ENCODE results near the gene NKIRAS2.

NKIRAS2 gene

GRCh38 chr17:41977991-41978390, 41.9 kb upstream of the NKIRAS2 start:
- Histone ChIP-seq H3K4me1 (ENCODE audit: control insufficient read depth, insufficient read depth, low read length) (no peaks in the 10 kb centered on the region), H3K9me3 (ENCODE audit: control insufficient read depth, insufficient read depth, low read depth, low read length) (no peaks in the 10 kb centered on the region), H3K4me3 (ENCODE audit: low read depth, low read length) (no peak overlapping the region), H3K36me3 (ENCODE audit: control insufficient read depth, insufficient read depth, low read length) (peaks cover 95% of the 10 kb centered on the region), H3K27me3 (ENCODE audit: control insufficient read depth, insufficient read depth, low read length) (no peaks in the 10 kb centered on the region), H3K9ac (ENCODE audit: low read length) (no peak overlapping the region), H3K27ac (ENCODE audit: low read depth, low read length) (no peak overlapping the region)

- H3K36me3 ChIP-seq (ENCODE audit: control insufficient read depth, insufficient read depth, low read length) = peaks cover 91% of the 10 kb centered on the region
- no peaks in the 10 kb centered on the region for H3K9me3 ChIP-seq (ENCODE audit: control insufficient read depth, insufficient read depth, low read depth, low read length)
- no peak overlapping the region for H3K9ac ChIP-seq (ENCODE audit: low read length)
- no peak overlapping the region for H3K4me3 ChIP-seq (ENCODE audit: low read depth, low read length)
- no peaks in the 10 kb centered on the region for H3K27me3 ChIP-seq (ENCODE audit: control insufficient read depth, insufficient read depth, low read length)
- no peak overlapping the region for H3K27ac ChIP-seq (ENCODE audit: low read depth, low read length)
- H3K4me1 ChIP-seq (ENCODE audit: control insufficient read depth, insufficient read depth, low read length) = no peaks in the 10 kb centered on the region
Observed at GRCh38 chr17:41982026-41982760, 37.7 kb upstream of the NKIRAS2 start.

- no peak overlapping the region for H3K4me3 ChIP-seq (ENCODE audit: low read depth, low read length)
- H3K27me3 ChIP-seq (ENCODE audit: control insufficient read depth, insufficient read depth, low read length) = no peaks in the 10 kb centered on the region
- no peak overlapping the region for H3K9ac ChIP-seq (ENCODE audit: low read length)
- H3K9me3 ChIP-seq (ENCODE audit: control insufficient read depth, insufficient read depth, low read depth, low read length) = no peaks in the 10 kb centered on the region
- H3K27ac ChIP-seq (ENCODE audit: low read depth, low read length) = no peak overlapping the region
- H3K36me3 ChIP-seq (ENCODE audit: control insufficient read depth, insufficient read depth, low read length) = peaks cover 94% of the 10 kb centered on the region
- no peaks in the 10 kb centered on the region for H3K4me1 ChIP-seq (ENCODE audit: control insufficient read depth, insufficient read depth, low read length)
Observed at GRCh38 chr17:41984454-41984853, 35.4 kb upstream of the NKIRAS2 start.

- no peaks in the 10 kb centered on the region for H3K9me3 ChIP-seq (ENCODE audit: control insufficient read depth, insufficient read depth, low read depth, low read length)
- H3K9ac ChIP-seq (ENCODE audit: low read length) = no peak overlapping the region
- H3K36me3 ChIP-seq (ENCODE audit: control insufficient read depth, insufficient read depth, low read length) = peaks cover 96% of the 10 kb centered on the region
Observed at GRCh38 chr17:41985919-41986318, 34.0 kb upstream of the NKIRAS2 start.

GRCh38 chr17:41986634-41987033, 33.3 kb upstream of the NKIRAS2 start:
- peaks cover 96% of the 10 kb centered on the region for H3K36me3 ChIP-seq (ENCODE audit: control insufficient read depth, insufficient read depth, low read length)
- no peaks in the 10 kb centered on the region for H3K4me1 ChIP-seq (ENCODE audit: control insufficient read depth, insufficient read depth, low read length)
- no peak overlapping the region for H3K9ac ChIP-seq (ENCODE audit: low read length)
- no peaks in the 10 kb centered on the region for H3K27me3 ChIP-seq (ENCODE audit: control insufficient read depth, insufficient read depth, low read length)
- no peak overlapping the region for H3K27ac ChIP-seq (ENCODE audit: low read depth, low read length)
- H3K9me3 ChIP-seq (ENCODE audit: control insufficient read depth, insufficient read depth, low read depth, low read length) = no peaks in the 10 kb centered on the region
- H3K4me3 ChIP-seq (ENCODE audit: low read depth, low read length) = no peak overlapping the region

More at GRCh38 chr17:41985919-41986318, 34.0 kb upstream of the NKIRAS2 start:
- H3K27me3 ChIP-seq (ENCODE audit: control insufficient read depth, insufficient read depth, low read length) = no peaks in the 10 kb centered on the region
- H3K4me1 ChIP-seq (ENCODE audit: control insufficient read depth, insufficient read depth, low read length) = no peaks in the 10 kb centered on the region
- no peak overlapping the region for H3K27ac ChIP-seq (ENCODE audit: low read depth, low read length)
- no peak overlapping the region for H3K4me3 ChIP-seq (ENCODE audit: low read depth, low read length)

- Histone ChIP-seq H3K9me3 (ENCODE audit: control insufficient read depth, insufficient read depth, low read depth, low read length) (no peaks in the 10 kb centered on the region), H3K4me3 (ENCODE audit: low read depth, low read length) (no peak overlapping the region), H3K9ac (ENCODE audit: low read length) (no peak overlapping the region), H3K27ac (ENCODE audit: low read depth, low read length) (no peak overlapping the region), H3K4me1 (ENCODE audit: control insufficient read depth, insufficient read depth, low read length) (no peaks in the 10 kb centered on the region), H3K27me3 (ENCODE audit: control insufficient read depth, insufficient read depth, low read length) (no peaks in the 10 kb centered on the region), H3K36me3 (ENCODE audit: control insufficient read depth, insufficient read depth, low read length) (peaks cover 96% of the 10 kb centered on the region)
Observed at GRCh38 chr17:41987642-41988041, 32.2 kb upstream of the NKIRAS2 start.

GRCh38 chr17:41988418-41988817, 31.5 kb upstream of the NKIRAS2 start:
- Histone ChIP-seq H3K9me3 (ENCODE audit: control insufficient read depth, insufficient read depth, low read depth, low read length) (no peaks in the 10 kb centered on the region), H3K36me3 (ENCODE audit: control insufficient read depth, insufficient read depth, low read length) (peaks cover 95% of the 10 kb centered on the region), H3K4me3 (ENCODE audit: low read depth, low read length) (no peak overlapping the region), H3K27ac (ENCODE audit: low read depth, low read length) (no peak overlapping the region), H3K4me1 (ENCODE audit: control insufficient read depth, insufficient read depth, low read length) (no peaks in the 10 kb centered on the region), H3K27me3 (ENCODE audit: control insufficient read depth, insufficient read depth, low read length) (no peaks in the 10 kb centered on the region), H3K9ac (ENCODE audit: low read length) (no peak overlapping the region)

- Histone ChIP-seq H3K9ac (ENCODE audit: low read length) (no peak overlapping the region), H3K9me3 (ENCODE audit: control insufficient read depth, insufficient read depth, low read depth, low read length) (no peaks in the 10 kb centered on the region), H3K36me3 (ENCODE audit: control insufficient read depth, insufficient read depth, low read length) (peaks cover 95% of the 10 kb centered on the region), H3K4me3 (ENCODE audit: low read depth, low read length) (no peak overlapping the region), H3K4me1 (ENCODE audit: control insufficient read depth, insufficient read depth, low read length) (no peaks in the 10 kb centered on the region), H3K27ac (ENCODE audit: low read depth, low read length) (no peak overlapping the region), H3K27me3 (ENCODE audit: control insufficient read depth, insufficient read depth, low read length) (no peaks in the 10 kb centered on the region)
Observed at GRCh38 chr17:41989702-41990419, 30.0 kb upstream of the NKIRAS2 start.

- peaks cover 96% of the 10 kb centered on the region for H3K36me3 ChIP-seq (ENCODE audit: control insufficient read depth, insufficient read depth, low read length)
- no peak overlapping the region for H3K27ac ChIP-seq (ENCODE audit: low read depth, low read length)
- H3K9me3 ChIP-seq (ENCODE audit: control insufficient read depth, insufficient read depth, low read depth, low read length) = no peaks in the 10 kb centered on the region
- H3K9ac ChIP-seq (ENCODE audit: low read length) = no peak overlapping the region
- no peaks in the 10 kb centered on the region for H3K4me1 ChIP-seq (ENCODE audit: control insufficient read depth, insufficient read depth, low read length)
- no peaks in the 10 kb centered on the region for H3K27me3 ChIP-seq (ENCODE audit: control insufficient read depth, insufficient read depth, low read length)
- no peak overlapping the region for H3K4me3 ChIP-seq (ENCODE audit: low read depth, low read length)
Observed at GRCh38 chr17:41992576-41992975, 27.3 kb upstream of the NKIRAS2 start.

GRCh38 chr17:41996855-41997164, 23.1 kb upstream of the NKIRAS2 start:
- Histone ChIP-seq H3K36me3 (ENCODE audit: control insufficient read depth, insufficient read depth, low read length) (peaks cover 94% of the 10 kb centered on the region), H3K4me3 (ENCODE audit: low read depth, low read length) (no peak overlapping the region), H3K4me1 (ENCODE audit: control insufficient read depth, insufficient read depth, low read length) (no peaks in the 10 kb centered on the region), H3K27ac (ENCODE audit: low read depth, low read length) (no peak overlapping the region), H3K9me3 (ENCODE audit: control insufficient read depth, insufficient read depth, low read depth, low read length) (no peaks in the 10 kb centered on the region), H3K9ac (ENCODE audit: low read length) (no peak overlapping the region), H3K27me3 (ENCODE audit: control insufficient read depth, insufficient read depth, low read length) (no peaks in the 10 kb centered on the region)

GRCh38 chr17:41998497-41998896, 21.4 kb upstream of the NKIRAS2 start:
- no peak overlapping the region for H3K4me3 ChIP-seq (ENCODE audit: low read depth, low read length)
- no peaks in the 10 kb centered on the region; the same call in 1 of the 2 replicates for H3K4me1 ChIP-seq (ENCODE audit: control insufficient read depth, insufficient read depth, low read length)
- no peak overlapping the region for H3K27ac ChIP-seq (ENCODE audit: low read depth, low read length)
- peaks cover 95% of the 10 kb centered on the region for H3K36me3 ChIP-seq (ENCODE audit: control insufficient read depth, insufficient read depth, low read length)
- H3K9ac ChIP-seq (ENCODE audit: low read length) = no peak overlapping the region
- no peaks in the 10 kb centered on the region for H3K9me3 ChIP-seq (ENCODE audit: control insufficient read depth, insufficient read depth, low read depth, low read length)
- H3K27me3 ChIP-seq (ENCODE audit: control insufficient read depth, insufficient read depth, low read length) = no peaks in the 10 kb centered on the region

Measured in HUES6 (cell line).